GM12891 (cell line): ENCODE measurements around the gene DOC2B. TPM values are rescaled to one million over a fixed set of nuclear protein-coding genes. Genes with fewer than 3 reads are reported as not detected.

Source experiments
- DNase-seq: peaks from one replicate; pipeline ENCODE4 v3.0.0; 2011; ENCODE audit warnings: low spot score; ENCODE audit not compliant: insufficient read length
- FAIRE-seq: peaks from 2 replicates; lab custom pipeline; 2011; peaks lifted over from hg19 to GRCh38; lab: Jason Lieb, UNC
- PAX5 ChIP-seq: IDR thresholded peaks from 2 replicates; pipeline ENCODE4 v1.6.1; 2011; ENCODE audit warnings: low read length, moderate library complexity, mild to moderate bottlenecking; ENCODE audit not compliant: insufficient read depth, severe bottlenecking
- POLR2A ChIP-seq: IDR thresholded peaks from 2 replicates; pipeline ENCODE4 v1.6.1; 2011; ENCODE audit warnings: low read depth, low read length, control low read depth
- POLR2AphosphoS5 ChIP-seq: IDR thresholded peaks from 2 replicates; pipeline ENCODE4 v1.6.1; 2011; ENCODE audit warnings: low read depth, low read length, control low read depth
- POU2F2 ChIP-seq: IDR thresholded peaks from 2 replicates; pipeline ENCODE4 v1.6.1; 2011; ENCODE audit warnings: low read depth, mild to moderate bottlenecking, control low read depth, low read length, moderate library complexity
- SPI1 ChIP-seq: IDR thresholded peaks from 2 replicates; pipeline ENCODE4 v1.6.1; 2011; ENCODE audit warnings: low read depth, low read length, control low read depth
- TAF1 ChIP-seq: IDR thresholded peaks from 2 replicates; pipeline ENCODE4 v1.6.1; 2011; ENCODE audit warnings: low read depth, low read length, control low read depth
- polyA plus RNA-seq: library from polyadenylated mRNA; unstranded; fragments of >200 nt; gene quantifications from one replicate; pipeline ENCODE4 v1.2.1, GENCODE V29; 2012; ENCODE audit warnings: low read depth, missing spikeins, inconsistent platforms; ENCODE audit not compliant: missing spikeins

DOC2B gene
- polyA plus RNA-seq, result 0.13 TPM

- TF ChIP-seq POU2F2, result no peak
- no peak for TF ChIP-seq POLR2AphosphoS5
- no peak for TF ChIP-seq SPI1
- TF ChIP-seq PAX5, result no peak
- TF ChIP-seq POLR2A, result no peak
- no peak for TF ChIP-seq TAF1
- FAIRE-seq, result no peak
- DNase-seq, result no peak
Observed at GRCh38 chr17:181245-182049, at the start of gene DOC2B. Gene DOC2B (minus strand): TSS chr17:181650. CDS start chr17:181479, 171 bp downstream.

GRCh38 chr17:230395-230770 is 48.9 kb upstream of the DOC2B start:
- TF ChIP-seq POLR2AphosphoS5 (no peak), TAF1 (no peak), PAX5 (no peak), SPI1 (no peak), POU2F2 (no peak)
- no peak for DNase-seq
- FAIRE-seq, result no peak

GRCh38 chr17:229709-230394 is 48.4 kb upstream of the DOC2B start:
- FAIRE-seq, result no peak

GRCh38 chr17:228951-229708 is 47.7 kb upstream of the DOC2B start:
- TF ChIP-seq SPI1 (no peak), POLR2AphosphoS5 (no peak), POU2F2 (no peak), PAX5 (no peak), POLR2A (no peak), TAF1 (no peak)
- no peak for DNase-seq
- FAIRE-seq, result no peak

More at GRCh38 chr17:229709-230394, 48.4 kb upstream of the DOC2B start:
- TF ChIP-seq POLR2A (no peak), POU2F2 (no peak), PAX5 (no peak)
- DNase-seq, result no peak

- DNase-seq (no peak), FAIRE-seq (no peak)
- TF ChIP-seq POLR2A (no peak), TAF1 (no peak), POLR2AphosphoS5 (no peak), PAX5 (no peak)
Observed at GRCh38 chr17:227946-228615, 46.6 kb upstream of the DOC2B start.

- no peak for TF ChIP-seq TAF1
- no peak for TF ChIP-seq POLR2AphosphoS5
- TF ChIP-seq SPI1, result no peak
- no peak for TF ChIP-seq POU2F2
- TF ChIP-seq PAX5, result no peak
- no peak for TF ChIP-seq POLR2A
- no peak for DNase-seq
- FAIRE-seq, result no peak
Observed at GRCh38 chr17:227078-227945, 45.9 kb upstream of the DOC2B start.

GRCh38 chr17:226108-227077 is 44.9 kb upstream of the DOC2B start:
- no peak for DNase-seq
- no peak for FAIRE-seq
- TF ChIP-seq SPI1, result no peak
- no peak for TF ChIP-seq TAF1
